ENCODE data around the gene NDUFA3. TPM values are rescaled to one million over a fixed set of nuclear protein-coding genes. Genes with fewer than 3 reads are reported as not detected.

Gene NDUFA3
- 7.0 and 12.9 TPM in 2 replicates for total RNA-seq

GRCh38 chr19:54102421-54103169, at the start of gene NDUFA3:
NDUFA3 (plus strand) TSS chr19:54102855; CDS start chr19:54102879, 24 bp downstream.

GRCh38 chr19:54063350-54064116, 39.1 kb upstream of the NDUFA3 start, which contains the start of gene VSTM1:
VSTM1 (minus strand) TSS chr19:54063897; CDS start chr19:54063777, 120 bp downstream.

GRCh38 chr19:54081032-54081431, 21.6 kb upstream of the NDUFA3 start, which contains the start of gene TARM1:
TARM1 (minus strand) TSS chr19:54081365; CDS start chr19:54081340, 25 bp downstream.

GRCh38 chr19:54100561-54100960, 2.1 kb upstream of the NDUFA3 start, which contains the start of gene OSCAR:
OSCAR (minus strand) TSS chr19:54100803; CDS start chr19:54100792, 11 bp downstream.

GRCh38 chr19:54115109-54116063, 12.7 kb downstream of the NDUFA3 start, which contains the start of the genes PRPF31 and TFPT:
PRPF31 (plus strand) TSS chr19:54115754; CDS start chr19:54118279, 2,525 bp downstream.
TFPT (minus strand) TSS chr19:54115657; CDS start chr19:54115269, 388 bp downstream.

GRCh38 chr19:54137699-54138488, 35.2 kb downstream of the NDUFA3 start, which contains the start of gene CNOT3:
CNOT3 (plus strand) TSS chr19:54137762; CDS start chr19:54142979, 5,217 bp downstream.

Other genes starting within 250 kb of the NDUFA3 start
- 36.5 and 94.9 TPM in 2 replicates for gene MYADM, start 235.0 kb upstream of the NDUFA3 start, total RNA-seq
- gene PRKCG, start 220.7 kb upstream of the NDUFA3 start, total RNA-seq: 0.14 TPM in 1 of 2 replicates, not detected in the other
- 4.4 and 4.7 TPM in 2 replicates for gene CACNG7, start 193.6 kb upstream of the NDUFA3 start, total RNA-seq
- gene CACNG8, start 139.9 kb upstream of the NDUFA3 start, total RNA-seq: 0.43 and 0.66 TPM in 2 replicates
- 3.7 and 4.0 TPM in 2 replicates for gene CACNG6, start 111.2 kb upstream of the NDUFA3 start, total RNA-seq
- not detected in 2 replicates for gene VSTM1, start 39.0 kb upstream of the NDUFA3 start, total RNA-seq
- gene TARM1, start 21.5 kb upstream of the NDUFA3 start, total RNA-seq: not detected in 2 replicates
- gene OSCAR, start 2.1 kb upstream of the NDUFA3 start, total RNA-seq: 0.86 and 2.8 TPM in 2 replicates
- 15.2 and 21.9 TPM in 2 replicates for gene TFPT, start 12.8 kb downstream of the NDUFA3 start, total RNA-seq
- 53.8 and 69.1 TPM in 2 replicates for gene PRPF31, start 12.9 kb downstream of the NDUFA3 start, total RNA-seq
- 11.9 and 28.7 TPM in 2 replicates for gene CNOT3, start 34.9 kb downstream of the NDUFA3 start, total RNA-seq
- gene LENG1, start 56.9 kb downstream of the NDUFA3 start, total RNA-seq: 3.3 and 8.1 TPM in 2 replicates
- not detected in 2 replicates for gene TMC4, start 70.3 kb downstream of the NDUFA3 start, total RNA-seq
- gene MBOAT7, start 86.7 kb downstream of the NDUFA3 start, total RNA-seq: 64.3 and 77.5 TPM in 2 replicates
- gene TSEN34, start 88.5 kb downstream of the NDUFA3 start, total RNA-seq: 78.5 and 93.9 TPM in 2 replicates
- 1,175 and 2,475 TPM in 2 replicates for gene RPS9, start 98.0 kb downstream of the NDUFA3 start, total RNA-seq
- not detected in 2 replicates for gene LILRB3, start 120.2 kb downstream of the NDUFA3 start, total RNA-seq
- gene LILRA6, start 139.9 kb downstream of the NDUFA3 start, total RNA-seq: not detected in 2 replicates
- gene LILRB5, start 154.4 kb downstream of the NDUFA3 start, total RNA-seq: not detected in 2 replicates
- gene LILRB2, start 178.3 kb downstream of the NDUFA3 start, total RNA-seq: not detected in 2 replicates
- gene LILRA5, start 210.3 kb downstream of the NDUFA3 start, total RNA-seq: not detected in 2 replicates
- gene LILRA4, start 236.3 kb downstream of the NDUFA3 start, total RNA-seq: not detected in 2 replicates

All from placental pericyte (primary cell).